SK-MEL-5 (cell line): ENCODE data around the gene EGF. TPM values are rescaled to one million over a fixed set of nuclear protein-coding genes. Genes with fewer than 3 reads are reported as not detected.

Experiments used
- DNase-seq: peaks from one replicate; pipeline ENCODE4 v3.0.0-alpha.2; 2016; ENCODE audit warnings: low read depth, low spot score
- in situ Hi-C: cut with HindIII; loops from 2 replicates; pipeline ENCODE4 v1.10.0; 2016; ENCODE audit warnings: low sequenced_read_pairs, high pct_unique_total_duplicates, low pct_unique_long_range_greater_than_20kb
- small RNA-seq, 2 experiments: library from RNA; depleted of rRNA; stranded (forward); fragments of <200 nt; gene quantifications; one replicate each; pipeline ENCODE3, GENCODE V24; 2014
- total RNA-seq: library from RNA; depleted of rRNA; stranded (reverse); fragments of >200 nt; shearing (Covaris generic); gene quantifications from 2 replicates; pipeline ENCODE4 v1.2.3, GENCODE V29; 2014; rRNA removed

The EGF gene
- total RNA-seq, 1 experiment from 2014 or later: 1.4 TPM

- peak; percentile 2 for DNase-seq
These were observed 130.1 kb downstream of the EGF start for GRCh38 chr4:110042545-110043517.

GRCh38 chr4:110046588-110047049 lies 133.9 kb downstream of the EGF start:
- DNase-seq: no peak
- in situ Hi-C loops: no loop called here

More at GRCh38 chr4:110042545-110043517, 130.1 kb downstream of the EGF start:
- in situ Hi-C loops: no loop called here

GRCh38 chr4:110049951-110050925 lies 137.6 kb downstream of the EGF start:
- in situ Hi-C loops: no loop called here

GRCh38 chr4:110055158-110055768 lies 142.6 kb downstream of the EGF start:
- DNase-seq: no peak
- in situ Hi-C loops: no loop called here

More at GRCh38 chr4:110049951-110050925, 137.6 kb downstream of the EGF start:
- DNase-seq: peak; percentile 43

- in situ Hi-C loops: no loop called here
These were observed 146.0 kb downstream of the EGF start for GRCh38 chr4:110058677-110059076.

GRCh38 chr4:110059556-110060191 lies 147.0 kb downstream of the EGF start:
- no peak for DNase-seq
- in situ Hi-C loops: no loop called here

More at GRCh38 chr4:110058677-110059076, 146.0 kb downstream of the EGF start:
- DNase-seq: no peak

GRCh38 chr4:110061076-110061475 lies 148.4 kb downstream of the EGF start:
- DNase-seq: no peak
- in situ Hi-C loops: no loop called here

Small RNAs within 50 kb of the gene (small RNA-seq; reads per million reads assigned to genes)
- gene RNU6-35P: 0 to 0.02 reads per million in 2 experiments

Other genes starting within 250 kb of the EGF start
- 9.4 and 13.3 TPM in 2 replicates for gene CASP6, start 209.4 kb upstream of the EGF start, total RNA-seq
- gene PLA2G12A, start 182.8 kb upstream of the EGF start, total RNA-seq: 5.7 and 8.0 TPM in 2 replicates
- gene CFI, start 110.9 kb upstream of the EGF start, total RNA-seq: 0.26 and 0.69 TPM in 2 replicates
- gene GAR1, start 97.1 kb upstream of the EGF start, total RNA-seq: 9.9 and 10.6 TPM in 2 replicates
- not detected in 2 replicates for gene RRH, start 84.9 kb upstream of the EGF start, total RNA-seq
- gene LRIT3, start 64.8 kb upstream of the EGF start, total RNA-seq: not detected in 2 replicates